Right atrium auricular region (tissue), 2 donors: ENCODE results near the gene R3HDM1. TPM values are rescaled to one million over a fixed set of nuclear protein-coding genes. Genes with fewer than 3 reads are reported as not detected.

Source experiments
- DNase-seq: peaks from one replicate; pipeline ENCODE4 v3.0.0-alpha.2; 2019; ENCODE audit warnings: low spot score
- H3K27ac ChIP-seq, 2 donors: fragments of 200-600 bp; sonication (generic); 1 replicate in 1 of 2; 2 replicates in 1 of 2; pipeline ENCODE4 v1.5.1; 2016 to 2019
- H3K27me3 ChIP-seq, 2 donors: fragments of 200-600 bp; sonication (generic); one replicate each; pipeline versions ENCODE4 v1.5.1 to v1.6.0; 2017 to 2019
- H3K36me3 ChIP-seq: fragments of 200-600 bp; sonication (generic); one replicate; pipeline ENCODE4 v1.5.1; 2016
- H3K4me1 ChIP-seq, 2 donors: fragments of 200-600 bp; sonication (generic); one replicate each; pipeline versions ENCODE4 v1.5.1 to v1.6.0; 2017 to 2019
- H3K4me3 ChIP-seq, 2 donors: fragments of 200-600 bp; sonication (generic); 1 replicate in 1 of 2; 2 replicates in 1 of 2; pipeline ENCODE4 v1.5.1; 2017 to 2019; ENCODE audit warnings: mild to moderate bottlenecking in 1 of 2, moderate library complexity in 1 of 2
- H3K9me3 ChIP-seq, 2 donors: fragments of 200-600 bp; sonication (generic); one replicate each; pipeline ENCODE4 v1.5.1; 2019
- CTCF ChIP-seq, 2 donors: fragments of 200-600 bp; sonication (generic); IDR thresholded peaks; one replicate each; pipeline ENCODE4 v1.5.1; 2019; ENCODE audit warnings: antibody characterized with exemption in 2 of 2
- total RNA-seq, 2 donors: library from RNA; depleted of rRNA; stranded (reverse); fragments of >200 nt; gene quantifications; one replicate each; pipeline ENCODE4 v1.1.0, GENCODE V29; 2016

The R3HDM1 gene
- total RNA-seq, 2 donors from 2014 or later = 12.1 to 14.3 TPM

- H3K4me1 ChIP-seq = peaks cover 0 to 27% of the 10 kb centered on the region in 2 donors
- no peak for TF ChIP-seq CTCF (IDR thresholded peaks at IDR 0.05)
- peak overlapping the region; percentile 99 to 100 for H3K27ac ChIP-seq
- no peaks in the 10 kb centered on the region for H3K36me3 ChIP-seq
- H3K27me3 ChIP-seq = no peaks in the 10 kb centered on the region
- peak overlapping the region; percentile 92 to 95 for H3K4me3 ChIP-seq
- DNase-seq = no peak
- no peaks in the 10 kb centered on the region for H3K9me3 ChIP-seq
Measured at GRCh38 chr2:135742325-135742757, 211.1 kb downstream of the R3HDM1 start.

- H3K27ac ChIP-seq = no peak overlapping the region
- no peak overlapping the region for H3K4me3 ChIP-seq
- no peak for DNase-seq
- peaks cover 14% of the 10 kb centered on the region for H3K36me3 ChIP-seq
- peaks cover 0 to 27% of the 10 kb centered on the region in 2 donors for H3K4me1 ChIP-seq
- no peaks in the 10 kb centered on the region for H3K27me3 ChIP-seq
- TF ChIP-seq CTCF (IDR thresholded peaks at IDR 0.05) = no peak
- H3K9me3 ChIP-seq = no peaks in the 10 kb centered on the region
Measured at GRCh38 chr2:135743860-135744259, 212.6 kb downstream of the R3HDM1 start.

- no peaks in the 10 kb centered on the region for H3K9me3 ChIP-seq
- H3K4me1 ChIP-seq = peaks cover 0 to 27% of the 10 kb centered on the region in 2 donors
- peaks cover 21% of the 10 kb centered on the region for H3K36me3 ChIP-seq
- no peak overlapping the region for H3K4me3 ChIP-seq
- no peak overlapping the region for H3K27ac ChIP-seq
- no peak for TF ChIP-seq CTCF (IDR thresholded peaks at IDR 0.05)
- no peaks in the 10 kb centered on the region for H3K27me3 ChIP-seq
- no peak for DNase-seq
Measured at GRCh38 chr2:135744760-135745314, 213.6 kb downstream of the R3HDM1 start.

- no peak overlapping the region for H3K27ac ChIP-seq
- TF ChIP-seq CTCF (IDR thresholded peaks at IDR 0.05) = no peak
- no peaks in the 10 kb centered on the region for H3K27me3 ChIP-seq
- no peak overlapping the region for H3K4me3 ChIP-seq
- no peak for DNase-seq
- no peaks in the 10 kb centered on the region for H3K9me3 ChIP-seq
- H3K4me1 ChIP-seq = peaks cover 0 to 27% of the 10 kb centered on the region in 2 donors
- H3K36me3 ChIP-seq = peaks cover 27% of the 10 kb centered on the region
Measured at GRCh38 chr2:135745545-135745944, 214.3 kb downstream of the R3HDM1 start.

- peaks cover 0 to 20% of the 10 kb centered on the region in 2 donors for H3K9me3 ChIP-seq
- no peak overlapping the region for H3K4me3 ChIP-seq
- H3K36me3 ChIP-seq = peaks cover 86% of the 10 kb centered on the region
- H3K27ac ChIP-seq = no peak overlapping the region
- H3K4me1 ChIP-seq = no peaks in the 10 kb centered on the region
- no peaks in the 10 kb centered on the region for H3K27me3 ChIP-seq
- DNase-seq = no peak
- TF ChIP-seq CTCF (IDR thresholded peaks at IDR 0.05) = no peak
Measured at GRCh38 chr2:135755573-135755972, 224.3 kb downstream of the R3HDM1 start.

GRCh38 chr2:135756692-135757091, 225.4 kb downstream of the R3HDM1 start:
- no peak for TF ChIP-seq CTCF (IDR thresholded peaks at IDR 0.05)
- Histone ChIP-seq H3K36me3 (peaks cover 96% of the 10 kb centered on the region), H3K4me3 (no peak overlapping the region), H3K9me3 (peaks cover 0 to 20% of the 10 kb centered on the region in 2 donors), H3K4me1 (no peaks in the 10 kb centered on the region), H3K27me3 (no peaks in the 10 kb centered on the region), H3K27ac (no peak overlapping the region)
- no peak for DNase-seq
